Parathyroid adenoma (tissue), 2 donors: ENCODE measurements around the gene DPEP3.
"Not testable (repeated sequence)": the region's sequence is repeated elsewhere in the genome, so short reads cannot be mapped to it uniquely, and the experiment has no call there.

Experiments used
- H2AFZ ChIP-seq: fragments of 300-600 bp; sonication (generic); one replicate; pipeline ENCODE4 v1.7.0; 2017; ENCODE audit warnings: antibody characterized with exemption, mild to moderate bottlenecking
- H3K27ac ChIP-seq: fragments of 300-600 bp; sonication (generic); one replicate; pipeline ENCODE4 v1.7.0; 2017
- H3K27me3 ChIP-seq: fragments of 300-600 bp; sonication (generic); one replicate; pipeline ENCODE4 v1.7.0; 2017; ENCODE audit warnings: low read length; ENCODE audit not compliant: control insufficient read depth, insufficient read depth
- H3K36me3 ChIP-seq: fragments of 300-600 bp; sonication (generic); one replicate; pipeline ENCODE4 v1.7.0; 2017; ENCODE audit warnings: low read length; ENCODE audit not compliant: control insufficient read depth, insufficient read depth
- H3K4me1 ChIP-seq: fragments of 300-600 bp; sonication (generic); one replicate; pipeline ENCODE4 v1.7.0; 2017; ENCODE audit warnings: control low read depth
- H3K4me2 ChIP-seq: fragments of 300-600 bp; sonication (generic); one replicate; pipeline ENCODE4 v1.7.0; 2017; ENCODE audit warnings: low read length
- H3K4me3 ChIP-seq: fragments of 300-600 bp; sonication (generic); one replicate; pipeline ENCODE4 v1.7.0; 2017; ENCODE audit warnings: low read depth, low read length
- H3K79me2 ChIP-seq: fragments of 300-600 bp; sonication (generic); one replicate; pipeline ENCODE4 v1.7.0; 2017; ENCODE audit warnings: control low read depth
- H3K9ac ChIP-seq: fragments of 300-600 bp; sonication (generic); one replicate; pipeline ENCODE4 v1.7.0; 2017; ENCODE audit warnings: mild to moderate bottlenecking
- H3K9me3 ChIP-seq: fragments of 300-600 bp; sonication (generic); one replicate; pipeline ENCODE4 v1.7.0; 2017; ENCODE audit warnings: low read length; ENCODE audit not compliant: control insufficient read depth
- TF ChIP-seq, protein P1 (sequence below): fragments of 300-600 bp; sonication (generic); IDR thresholded peaks from one replicate; pipeline ENCODE4 v1.7.0; 2017; ENCODE audit warnings: antibody characterized with exemption, mild to moderate bottlenecking
- donor health status: primary hyperparathyroidism.

Gene DPEP3

DNA sequence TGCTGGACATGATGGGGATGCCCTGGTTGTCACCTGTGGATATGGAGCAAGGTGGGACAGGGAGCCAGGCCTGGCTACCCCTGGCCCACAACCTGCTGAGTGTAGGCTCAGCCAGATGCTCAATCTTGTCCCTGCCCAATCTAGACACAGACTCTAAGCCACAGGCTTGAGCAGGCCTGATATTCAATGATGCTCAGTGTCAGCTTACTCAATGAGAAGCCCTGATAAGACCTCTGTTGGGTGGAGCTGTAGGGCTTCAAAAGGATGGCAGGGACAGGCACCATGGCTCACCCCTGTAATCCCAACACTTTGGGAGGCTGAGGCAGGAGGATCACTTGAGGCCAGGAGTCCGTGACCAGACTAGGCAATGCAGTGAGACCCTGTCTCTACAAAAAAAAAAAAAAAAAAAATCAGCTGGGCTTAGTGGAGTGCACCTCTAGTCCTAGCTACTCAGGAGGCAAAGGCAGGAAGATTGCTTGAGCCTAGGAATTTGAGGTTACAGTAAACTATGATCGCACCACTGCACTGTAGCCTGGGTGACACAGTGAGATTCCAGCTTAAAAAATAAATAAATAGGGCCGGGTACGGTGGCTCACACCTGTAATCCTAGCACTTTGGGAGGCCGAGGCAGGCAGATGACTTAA, 39.7 kb downstream of the DPEP3 start:
- H3K4me3 ChIP-seq: no peak overlapping the region
- H3K27ac ChIP-seq: no peak overlapping the region
- H3K79me2 ChIP-seq: no peaks in the 10 kb centered on the region
- H3K9me3 ChIP-seq: no peaks in the 10 kb centered on the region
- H3K4me1 ChIP-seq: peaks cover 6% of the 10 kb centered on the region
- H3K9ac ChIP-seq: no peak overlapping the region
- no peak overlapping the region for H3K4me2 ChIP-seq
- TF ChIP-seq, protein P1, sequence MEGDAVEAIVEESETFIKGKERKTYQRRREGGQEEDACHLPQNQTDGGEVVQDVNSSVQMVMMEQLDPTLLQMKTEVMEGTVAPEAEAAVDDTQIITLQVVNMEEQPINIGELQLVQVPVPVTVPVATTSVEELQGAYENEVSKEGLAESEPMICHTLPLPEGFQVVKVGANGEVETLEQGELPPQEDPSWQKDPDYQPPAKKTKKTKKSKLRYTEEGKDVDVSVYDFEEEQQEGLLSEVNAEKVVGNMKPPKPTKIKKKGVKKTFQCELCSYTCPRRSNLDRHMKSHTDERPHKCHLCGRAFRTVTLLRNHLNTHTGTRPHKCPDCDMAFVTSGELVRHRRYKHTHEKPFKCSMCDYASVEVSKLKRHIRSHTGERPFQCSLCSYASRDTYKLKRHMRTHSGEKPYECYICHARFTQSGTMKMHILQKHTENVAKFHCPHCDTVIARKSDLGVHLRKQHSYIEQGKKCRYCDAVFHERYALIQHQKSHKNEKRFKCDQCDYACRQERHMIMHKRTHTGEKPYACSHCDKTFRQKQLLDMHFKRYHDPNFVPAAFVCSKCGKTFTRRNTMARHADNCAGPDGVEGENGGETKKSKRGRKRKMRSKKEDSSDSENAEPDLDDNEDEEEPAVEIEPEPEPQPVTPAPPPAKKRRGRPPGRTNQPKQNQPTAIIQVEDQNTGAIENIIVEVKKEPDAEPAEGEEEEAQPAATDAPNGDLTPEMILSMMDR: no peak
- no peaks in the 10 kb centered on the region for H3K27me3 ChIP-seq
- H2AFZ ChIP-seq: no peak overlapping the region
- no peaks in the 10 kb centered on the region for H3K36me3 ChIP-seq

- Histone ChIP-seq H3K9ac (no peak overlapping the region), H2AFZ (no peak overlapping the region), H3K27me3 (no peaks in the 10 kb centered on the region), H3K4me1 (peaks cover 12% of the 10 kb centered on the region), H3K4me2 (no peak overlapping the region), H3K4me3 (no peak overlapping the region), H3K9me3 (no peaks in the 10 kb centered on the region), H3K79me2 (no peaks in the 10 kb centered on the region), H3K27ac (no peak overlapping the region), H3K36me3 (no peaks in the 10 kb centered on the region)
- TF ChIP-seq, protein P1: no peak
These were observed 40.5 kb downstream of the DPEP3 start for GRCh38 chr16:67939507-67940445.

- not testable (repeated sequence) for H3K4me3 ChIP-seq, H3K36me3 ChIP-seq, H3K4me2 ChIP-seq, H2AFZ ChIP-seq, H3K27me3 ChIP-seq, H3K27ac ChIP-seq, H3K79me2 ChIP-seq, H3K9me3 ChIP-seq, H3K9ac ChIP-seq
- H3K4me1 ChIP-seq: peaks cover 12% of the 10 kb centered on the region
These were observed 42.6 kb downstream of the DPEP3 start for GRCh38 chr16:67937713-67938112.

- peak overlapping the region; percentile 89 for H3K4me3 ChIP-seq
- no peaks in the 10 kb centered on the region for H3K36me3 ChIP-seq
- H3K4me1 ChIP-seq: peaks cover 12% of the 10 kb centered on the region
- H2AFZ ChIP-seq: peak overlapping the region; percentile 86
- H3K27me3 ChIP-seq: no peaks in the 10 kb centered on the region
- peak overlapping the region; percentile 82 for H3K27ac ChIP-seq
- TF ChIP-seq, protein P1: no peak
- peak overlapping the region; percentile 58 for H3K9ac ChIP-seq
- no peaks in the 10 kb centered on the region for H3K9me3 ChIP-seq
- H3K79me2 ChIP-seq: no peaks in the 10 kb centered on the region
- peak overlapping the region; percentile 88 for H3K4me2 ChIP-seq
These were observed 43.3 kb downstream of the DPEP3 start for GRCh38 chr16:67936880-67937605.
